Loucy (cell line): ENCODE measurements around the gene LRRC43.

Source experiments
- H2AFZ ChIP-seq: fragments of 200-600 bp; sonication (generic); 2 replicates; pipeline ENCODE4 v1.6.0; 2016; ENCODE audit warnings: antibody characterized with exemption, mild to moderate bottlenecking, low read length, moderate library complexity
- H3F3A ChIP-seq: fragments of 200-600 bp; 2 replicates; pipeline ENCODE4 v1.6.0; 2016; ENCODE audit warnings: antibody characterized with exemption, low read depth, mild to moderate bottlenecking
- H3K27me3 ChIP-seq: fragments of 200-600 bp; sonication (generic); 2 replicates; pipeline ENCODE4 v1.6.1; 2014; ENCODE audit warnings: low read length, mild to moderate bottlenecking; ENCODE audit not compliant: insufficient read depth, poor library complexity, severe bottlenecking
- H3K36me3 ChIP-seq: fragments of 200-600 bp; sonication (generic); 2 replicates; pipeline ENCODE4 v1.6.1; 2016; ENCODE audit warnings: low read length; ENCODE audit not compliant: insufficient read depth
- H3K4me1 ChIP-seq: fragments of 200-600 bp; sonication (generic); 2 replicates; pipeline ENCODE4 v1.5.1; 2014; ENCODE audit warnings: low read length, mild to moderate bottlenecking; ENCODE audit not compliant: insufficient read depth, poor library complexity, severe bottlenecking
- H3K4me2 ChIP-seq: fragments of 200-600 bp; sonication (generic); 2 replicates; pipeline ENCODE4 v1.6.0; 2014; ENCODE audit warnings: antibody characterized with exemption, low read length, low read depth, mild to moderate bottlenecking; ENCODE audit not compliant: poor library complexity, severe bottlenecking
- H3K4me3 ChIP-seq: fragments of 200-600 bp; sonication (generic); 2 replicates; pipeline ENCODE4 v1.5.1; 2014; ENCODE audit warnings: low read length, mild to moderate bottlenecking, mixed read lengths; ENCODE audit not compliant: poor library complexity, severe bottlenecking
- H3K79me2 ChIP-seq: fragments of 200-600 bp; sonication (generic); 2 replicates; pipeline ENCODE4 v1.6.1; 2014; ENCODE audit warnings: low read length; ENCODE audit not compliant: insufficient read depth
- H3K9ac ChIP-seq: fragments of 200-600 bp; sonication (generic); 2 replicates; pipeline ENCODE4 v1.6.0; 2014; ENCODE audit warnings: mild to moderate bottlenecking, low read depth, low read length, moderate library complexity; ENCODE audit not compliant: poor library complexity, severe bottlenecking
- H3K9me2 ChIP-seq: fragments of 200-600 bp; sonication (generic); replicated peaks from 2 replicates; pipeline ENCODE4 v1.6.1; 2016; ENCODE audit warnings: low read depth, low read length, mixed read lengths
- H3K9me3 ChIP-seq: fragments of 200-600 bp; sonication (generic); 2 replicates; pipeline ENCODE4 v1.6.1; 2014; ENCODE audit warnings: mild to moderate bottlenecking, antibody characterized with exemption, low read length, low read depth; ENCODE audit not compliant: insufficient read depth
- H4K20me1 ChIP-seq: fragments of 200-600 bp; sonication (generic); 2 replicates; pipeline ENCODE4 v1.6.0; 2014; ENCODE audit warnings: antibody characterized with exemption, low read length, mild to moderate bottlenecking; ENCODE audit not compliant: insufficient read depth, poor library complexity, severe bottlenecking
- EZH2phosphoT487 ChIP-seq: fragments of 200-600 bp; IDR thresholded peaks from 2 replicates; pipeline ENCODE4 v1.6.1; 2018; ENCODE audit warnings: antibody characterized with exemption, mild to moderate bottlenecking, moderate library complexity, borderline replicate concordance
- TF ChIP-seq, protein P1 (sequence below): fragments of 200-600 bp; sonication (generic); conservative IDR thresholded peaks from 2 replicates; pipeline ENCODE4 v1.5.1; 2014; ENCODE audit warnings: mild to moderate bottlenecking, antibody characterized with exemption, low read length

LRRC43 gene

DNA sequence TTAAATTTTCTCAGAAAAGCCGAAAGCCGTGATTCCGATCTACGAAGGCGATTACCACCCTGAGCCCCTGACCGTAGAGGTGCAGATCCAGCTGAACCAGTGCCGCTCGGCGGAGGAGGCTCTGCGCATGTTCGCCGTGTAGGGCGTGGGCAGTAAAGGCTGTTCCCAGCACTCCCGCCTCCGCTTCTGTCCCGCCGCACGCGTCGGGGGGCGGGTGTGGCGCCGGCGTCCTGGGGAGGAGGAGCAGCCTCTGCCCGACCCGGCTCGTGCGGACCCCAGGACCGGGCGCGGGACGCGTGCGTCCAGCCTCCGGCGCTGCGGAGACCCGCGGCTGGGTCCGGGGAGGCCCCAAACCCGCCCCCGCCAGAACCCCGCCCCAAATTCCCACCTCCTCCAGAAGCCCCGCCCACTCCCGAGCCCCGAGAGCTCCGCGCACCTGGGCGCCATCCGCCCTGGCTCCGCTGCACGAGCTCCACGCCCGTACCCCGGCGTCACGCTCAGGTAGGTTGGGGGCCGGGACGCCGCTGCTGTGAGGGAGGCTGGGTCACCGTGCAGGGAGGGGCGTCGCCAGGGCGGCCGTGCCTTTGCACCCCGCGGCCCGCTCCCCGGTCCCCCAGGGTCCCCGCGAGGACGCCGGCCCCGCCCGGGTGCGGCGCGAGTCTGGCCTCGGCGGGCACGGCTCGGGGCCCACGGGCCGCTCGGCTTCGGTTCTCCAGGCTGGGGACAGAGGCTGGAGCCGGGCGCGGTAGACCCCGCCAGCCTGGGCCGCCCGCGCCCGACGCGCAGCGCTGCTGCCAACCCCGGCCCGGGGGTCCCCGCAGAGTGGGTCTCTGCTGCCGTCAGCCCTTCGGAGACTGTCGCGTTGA, 20.6 kb downstream of the LRRC43 start, which contains the start of gene B3GNT4:
B3GNT4 (plus strand) TSS at position 409 of the 866 bp plus-strand sequence. CDS start 910 bp downstream, outside the sequence.
- no peaks in the 10 kb centered on the region for H3K27me3 ChIP-seq
- H3K36me3 ChIP-seq: peaks cover 23% of the 10 kb centered on the region; the same call in 1 of the 2 replicates
- no peak for TF ChIP-seq EZH2phosphoT487
- TF ChIP-seq, protein P1, sequence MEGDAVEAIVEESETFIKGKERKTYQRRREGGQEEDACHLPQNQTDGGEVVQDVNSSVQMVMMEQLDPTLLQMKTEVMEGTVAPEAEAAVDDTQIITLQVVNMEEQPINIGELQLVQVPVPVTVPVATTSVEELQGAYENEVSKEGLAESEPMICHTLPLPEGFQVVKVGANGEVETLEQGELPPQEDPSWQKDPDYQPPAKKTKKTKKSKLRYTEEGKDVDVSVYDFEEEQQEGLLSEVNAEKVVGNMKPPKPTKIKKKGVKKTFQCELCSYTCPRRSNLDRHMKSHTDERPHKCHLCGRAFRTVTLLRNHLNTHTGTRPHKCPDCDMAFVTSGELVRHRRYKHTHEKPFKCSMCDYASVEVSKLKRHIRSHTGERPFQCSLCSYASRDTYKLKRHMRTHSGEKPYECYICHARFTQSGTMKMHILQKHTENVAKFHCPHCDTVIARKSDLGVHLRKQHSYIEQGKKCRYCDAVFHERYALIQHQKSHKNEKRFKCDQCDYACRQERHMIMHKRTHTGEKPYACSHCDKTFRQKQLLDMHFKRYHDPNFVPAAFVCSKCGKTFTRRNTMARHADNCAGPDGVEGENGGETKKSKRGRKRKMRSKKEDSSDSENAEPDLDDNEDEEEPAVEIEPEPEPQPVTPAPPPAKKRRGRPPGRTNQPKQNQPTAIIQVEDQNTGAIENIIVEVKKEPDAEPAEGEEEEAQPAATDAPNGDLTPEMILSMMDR: no peak
- H3K4me2 ChIP-seq: no peak within 1 kb of the TSS
- no peaks in the 10 kb centered on the region for H3K9me3 ChIP-seq
- H3K79me2 ChIP-seq: no peaks in the 10 kb centered on the region
- H2AFZ ChIP-seq: no peak within 1 kb of the TSS
- no peaks in the 10 kb centered on the region for H3K9me2 ChIP-seq
- H3K4me3 ChIP-seq: no peak within 1 kb of the TSS
- no peak within 1 kb of the TSS for H3K9ac ChIP-seq
- no peaks in the 10 kb centered on the region for H3K4me1 ChIP-seq
- no peaks in the 10 kb centered on the region for H3F3A ChIP-seq
- H4K20me1 ChIP-seq: no peaks in the 10 kb centered on the region

DNA sequence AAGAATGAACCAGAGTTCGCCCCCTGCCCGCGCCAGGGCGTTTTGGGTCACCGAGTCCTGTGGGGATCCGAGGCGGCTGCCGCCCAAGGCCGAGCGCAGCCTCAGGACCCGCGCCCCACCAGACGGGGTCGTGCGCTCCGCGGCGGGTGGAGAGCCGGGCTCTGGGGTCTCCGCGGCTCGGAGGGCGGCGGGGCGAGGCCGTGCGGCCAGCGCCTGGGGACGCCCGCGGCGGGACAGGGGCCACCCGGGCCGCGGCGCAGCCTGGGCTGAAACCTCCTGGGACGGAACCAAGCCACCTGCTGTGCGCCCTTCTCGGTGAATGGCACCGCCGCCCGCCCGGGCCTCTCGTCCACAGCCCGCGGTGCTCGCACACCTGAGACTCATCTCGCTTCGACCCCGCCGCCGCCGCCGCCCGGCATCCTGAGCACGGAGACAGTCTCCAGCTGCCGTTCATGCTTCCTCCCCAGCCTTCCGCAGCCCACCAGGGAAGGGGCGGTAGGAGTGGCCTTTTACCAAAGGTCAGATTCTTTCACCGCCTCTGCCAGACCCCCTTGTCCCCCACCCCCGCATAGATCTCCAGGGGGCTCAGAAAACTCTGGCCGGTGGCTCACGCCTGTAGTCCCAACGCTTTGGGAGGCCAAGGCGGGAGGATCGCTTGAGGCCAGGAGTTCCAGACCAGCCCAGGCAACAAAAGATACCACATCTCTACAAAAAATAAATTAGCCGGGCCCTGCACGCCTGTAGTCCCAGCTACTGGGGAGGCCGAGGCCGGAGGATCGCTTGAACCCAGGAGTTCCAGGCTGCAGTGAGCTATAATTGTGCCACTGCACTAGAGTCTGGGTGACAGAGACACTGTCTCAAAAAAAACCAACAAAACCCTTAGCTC, 21.5 kb downstream of the LRRC43 start:
- Histone ChIP-seq H3K36me3 (peaks cover 30% of the 10 kb centered on the region; the same call in 1 of the 2 replicates), H3K9me2 (no peaks in the 10 kb centered on the region), H3K4me2 (no peak overlapping the region), H3F3A (no peaks in the 10 kb centered on the region), H4K20me1 (no peaks in the 10 kb centered on the region), H3K9ac (no peak overlapping the region), H3K9me3 (no peaks in the 10 kb centered on the region), H3K79me2 (no peaks in the 10 kb centered on the region), H2AFZ (no peak overlapping the region), H3K27me3 (no peaks in the 10 kb centered on the region), H3K4me3 (no peak overlapping the region), H3K4me1 (no peaks in the 10 kb centered on the region)
- TF ChIP-seq, protein P1: no peak
- no peak for TF ChIP-seq EZH2phosphoT487

DNA sequence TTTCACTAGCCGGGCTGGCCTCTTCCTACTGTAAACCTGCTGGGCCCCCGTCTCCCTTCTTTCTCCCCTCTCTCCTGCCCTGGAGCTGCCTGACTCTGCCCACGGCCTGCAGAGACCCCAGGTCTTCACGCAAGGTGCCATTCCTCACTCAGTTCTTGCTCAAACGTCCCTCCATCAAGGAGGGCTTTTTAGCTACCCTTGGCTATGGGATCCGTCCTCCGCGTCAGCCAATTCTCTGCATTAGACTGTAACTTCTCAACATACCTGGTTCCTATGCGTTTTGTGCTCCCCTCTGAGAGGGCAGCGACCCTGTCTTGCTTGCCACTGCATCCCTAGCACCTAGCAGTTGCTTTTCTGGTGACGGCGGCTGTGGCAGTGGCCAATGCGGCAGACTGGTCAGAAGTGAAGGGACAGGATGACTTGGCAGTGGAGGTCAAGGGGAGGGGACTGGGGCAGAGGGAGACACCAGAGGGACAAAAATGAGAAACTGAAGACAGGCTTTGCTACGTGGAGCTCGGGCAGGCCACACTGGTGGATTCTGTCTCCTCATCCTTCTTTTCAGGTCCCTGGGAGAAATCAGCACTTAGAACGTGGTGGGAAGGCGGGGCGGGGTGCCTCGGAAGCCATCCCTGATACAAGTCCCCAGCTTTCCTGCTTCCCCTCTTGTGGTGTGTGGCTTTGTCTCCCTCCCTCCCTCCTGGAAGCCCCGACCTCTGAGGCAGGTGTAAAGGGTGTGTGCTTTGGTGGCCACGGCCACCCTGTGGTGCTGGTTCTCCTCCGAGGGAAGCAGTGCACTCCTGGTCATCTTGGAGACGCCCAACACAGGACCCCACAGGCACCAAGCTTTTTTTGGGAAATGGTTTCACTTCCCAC, 22.4 kb downstream of the LRRC43 start:
- no peaks in the 10 kb centered on the region for H4K20me1 ChIP-seq
- no peaks in the 10 kb centered on the region for H3K9me2 ChIP-seq
- no peak overlapping the region for H3K4me2 ChIP-seq
- TF ChIP-seq, protein P1: no peak
- TF ChIP-seq EZH2phosphoT487: no peak
- no peaks in the 10 kb centered on the region for H3K79me2 ChIP-seq
- H3K9ac ChIP-seq: no peak overlapping the region
- H3K9me3 ChIP-seq: no peaks in the 10 kb centered on the region
- H3K4me3 ChIP-seq: no peak overlapping the region
- H2AFZ ChIP-seq: no peak overlapping the region
- H3K36me3 ChIP-seq: peaks cover 38% of the 10 kb centered on the region; the same call in 1 of the 2 replicates
- no peaks in the 10 kb centered on the region for H3K4me1 ChIP-seq
- no peaks in the 10 kb centered on the region for H3K27me3 ChIP-seq
- H3F3A ChIP-seq: no peaks in the 10 kb centered on the region
